ENCODE measurements around the gene TTC21B.

GRCh38 chr2:165938237-165938636 is 15.3 kb downstream of the TTC21B start:
- TF ChIP-seq ZBTB1 (tag by site-specific recombination; IDR thresholded peaks at IDR 0.05) (no peak), CTCF (tag by site-specific recombination; IDR thresholded peaks at IDR 0.05) (no peak), ZNF600 (tag by site-specific recombination; IDR thresholded peaks at IDR 0.05) (no peak), ZBTB7A (tag by site-specific recombination; IDR thresholded peaks at IDR 0.05; ENCODE audit: low read depth) (no peak), ZNF558 (tag by site-specific recombination; IDR thresholded peaks at IDR 0.05) (no peak), SP7 (tag by site-specific recombination; IDR thresholded peaks at IDR 0.05) (no peak), ZNF214 (tag by site-specific recombination; IDR thresholded peaks at IDR 0.05; ENCODE audit: borderline replicate concordance) (no peak), ZBTB49 (tag by site-specific recombination; IDR thresholded peaks at IDR 0.05; ENCODE audit: low read depth) (no peak), REPIN1 (tag by site-specific recombination; IDR thresholded peaks at IDR 0.05; ENCODE audit: low read depth) (no peak), ZNF76 (tag by site-specific recombination; IDR thresholded peaks at IDR 0.05; ENCODE audit: borderline replicate concordance, low read depth) (no peak), ZEB2 (tag by site-specific recombination; IDR thresholded peaks at IDR 0.05) (no peak), ZNF639 (tag by site-specific recombination; IDR thresholded peaks at IDR 0.05) (no peak), PRDM2 (tag by site-specific recombination; IDR thresholded peaks at IDR 0.05; ENCODE audit: borderline replicate concordance) (no peak), REST (tag by site-specific recombination; IDR thresholded peaks at IDR 0.05) (no peak)
